Ramos (cell line): ENCODE measurements around the gene CFAP92.
"Not testable (repeated sequence)": the region's sequence is repeated elsewhere in the genome, so short reads cannot be mapped to it uniquely, and the experiment has no call there.

Experiments used
- in situ Hi-C: fragments of 300-500 bp; cut with MboI; formaldehyde crosslinking; loops from one replicate; pipeline ENCODE4 v1.14.3; 2022; ENCODE audit warnings: low sequenced_read_pairs; ENCODE audit not compliant: unreplicated experiment

The CFAP92 gene

GRCh38 chr3:128873244-128874022 lies 120.4 kb downstream of the CFAP92 start:
- in situ Hi-C loops, result no loop called here

- in situ Hi-C loops, result no loop called here
Observed at GRCh38 chr3:128872744-128873143, 121.1 kb downstream of the CFAP92 start.

GRCh38 chr3:128872282-128872681 lies 121.6 kb downstream of the CFAP92 start:
- in situ Hi-C loops, result no loop called here

- in situ Hi-C loops, result no loop called here
Observed at GRCh38 chr3:128870347-128870746, 123.5 kb downstream of the CFAP92 start.

GRCh38 chr3:128867200-128868125 lies 126.4 kb downstream of the CFAP92 start:
- in situ Hi-C loops, result no loop called here

- in situ Hi-C loops, result not testable (repeated sequence)
Observed at GRCh38 chr3:128864849-128865804, 128.7 kb downstream of the CFAP92 start.

GRCh38 chr3:128864351-128864811 lies 129.5 kb downstream of the CFAP92 start:
- in situ Hi-C loops, result no loop called here

- in situ Hi-C loops, result no loop called here
Observed at GRCh38 chr3:128863560-128863959, 130.3 kb downstream of the CFAP92 start.

GRCh38 chr3:128861491-128861890 lies 132.4 kb downstream of the CFAP92 start:
- in situ Hi-C loops, result no loop called here
